ENCODE measurements around the gene PLD1. TPM values are rescaled to one million over a fixed set of nuclear protein-coding genes. Genes with fewer than 3 reads are reported as not detected.
"Not testable (repeated sequence)": the region's sequence is repeated elsewhere in the genome, so short reads cannot be mapped to it uniquely, and the experiment has no call there.

The PLD1 gene
- polyA plus RNA-seq, 4 donors: 9.6 to 13.2 (median 11.2) TPM

DNA sequence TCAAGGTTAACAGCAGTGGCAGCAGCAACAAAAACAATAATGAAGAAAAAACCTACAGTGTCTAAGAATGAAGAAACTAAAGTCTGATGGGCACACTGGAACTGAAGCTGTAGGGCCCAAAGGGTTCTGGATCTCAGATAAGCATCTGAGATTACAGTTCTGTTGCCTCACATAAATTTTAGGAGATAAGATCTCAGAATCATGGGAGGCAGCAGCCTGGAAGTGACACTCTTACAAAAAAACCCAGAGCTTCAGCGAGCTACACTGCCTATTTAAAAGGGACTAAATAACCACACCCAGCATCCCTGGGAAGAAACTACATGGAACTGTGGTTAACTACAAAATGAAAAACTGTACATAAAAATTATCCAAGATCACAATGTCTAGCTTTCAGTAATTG lies 61.2 kb downstream of the PLD1 start:
- no peak for DNase-seq (ENCODE audit: low read depth in 4 of 4, low spot score in 2 of 4)

DNA sequence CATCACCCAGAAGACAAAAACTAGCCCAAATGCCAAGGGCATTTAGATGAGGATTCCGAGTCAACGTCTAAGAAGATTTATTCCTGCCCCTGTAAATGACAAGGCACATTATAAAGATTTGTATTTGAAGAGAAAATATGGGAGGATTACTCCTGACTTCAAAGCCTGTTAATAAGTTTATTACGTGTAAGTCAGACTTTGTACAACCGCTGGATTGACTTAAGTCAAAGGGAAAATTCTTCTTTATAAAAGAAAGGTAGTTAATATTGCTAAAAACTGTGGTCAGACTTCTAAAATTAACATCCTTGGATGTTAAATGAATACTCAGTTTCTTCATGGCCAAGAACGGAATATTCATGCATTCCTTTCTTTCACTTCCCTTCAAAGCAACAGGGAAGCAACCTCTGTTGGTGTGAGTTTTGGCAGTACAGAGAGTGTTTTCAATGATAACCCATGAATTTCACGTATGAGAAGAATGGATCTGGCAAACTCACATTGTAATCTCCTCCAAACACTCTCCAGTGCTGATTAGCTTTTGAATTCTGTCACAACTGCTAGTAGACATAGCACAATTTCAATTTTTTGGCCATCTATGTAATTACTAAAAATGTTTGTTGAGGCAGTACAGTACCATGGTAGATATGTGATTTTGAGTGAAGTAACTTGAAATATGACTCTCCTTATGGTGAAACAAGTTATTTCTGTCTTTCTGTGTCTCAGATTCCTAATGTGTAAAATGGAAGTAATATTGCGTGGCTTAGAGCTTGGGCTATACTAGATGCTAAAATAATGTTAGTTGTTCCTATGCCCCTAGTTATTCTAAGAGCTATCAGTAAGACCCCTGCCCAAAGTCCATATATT lies 62.0 kb downstream of the PLD1 start:
- DNase-seq (ENCODE audit: low read depth in 4 of 4, low spot score in 2 of 4): no peak

DNA sequence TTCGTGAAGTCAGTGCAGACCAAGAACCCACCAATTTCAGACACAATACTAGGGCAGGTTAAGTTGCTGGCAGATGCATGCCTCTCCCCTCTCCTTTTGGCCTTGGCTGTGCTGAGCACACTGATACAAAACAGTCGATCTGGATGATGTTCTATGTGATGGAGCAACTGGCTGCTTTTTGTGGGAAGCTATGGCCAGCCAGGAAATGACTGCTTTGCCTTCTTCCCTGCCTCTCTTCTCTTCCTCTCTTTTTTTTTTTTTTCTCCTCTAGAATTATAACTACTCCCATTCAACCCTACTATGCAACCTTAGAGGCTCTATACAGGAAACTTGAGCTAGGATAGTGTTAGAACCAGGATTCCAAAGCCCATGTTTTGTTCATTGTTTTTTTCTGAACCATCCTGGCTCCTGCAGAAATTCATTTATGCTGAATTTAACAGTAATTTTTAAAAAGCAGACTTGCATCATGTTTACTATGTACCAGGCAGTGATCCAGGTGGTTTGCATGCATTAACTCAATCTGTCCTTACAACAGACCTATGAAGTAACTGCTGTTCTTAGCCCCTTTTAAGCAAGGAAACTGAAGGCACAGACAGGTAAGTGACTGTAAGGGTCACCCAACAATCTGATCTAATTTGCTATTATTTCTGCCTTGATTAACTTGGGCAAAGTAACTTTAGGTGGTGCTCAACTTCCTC lies 62.9 kb downstream of the PLD1 start:
- DNase-seq (ENCODE audit: low read depth in 4 of 4, low spot score in 2 of 4): no peak

DNA sequence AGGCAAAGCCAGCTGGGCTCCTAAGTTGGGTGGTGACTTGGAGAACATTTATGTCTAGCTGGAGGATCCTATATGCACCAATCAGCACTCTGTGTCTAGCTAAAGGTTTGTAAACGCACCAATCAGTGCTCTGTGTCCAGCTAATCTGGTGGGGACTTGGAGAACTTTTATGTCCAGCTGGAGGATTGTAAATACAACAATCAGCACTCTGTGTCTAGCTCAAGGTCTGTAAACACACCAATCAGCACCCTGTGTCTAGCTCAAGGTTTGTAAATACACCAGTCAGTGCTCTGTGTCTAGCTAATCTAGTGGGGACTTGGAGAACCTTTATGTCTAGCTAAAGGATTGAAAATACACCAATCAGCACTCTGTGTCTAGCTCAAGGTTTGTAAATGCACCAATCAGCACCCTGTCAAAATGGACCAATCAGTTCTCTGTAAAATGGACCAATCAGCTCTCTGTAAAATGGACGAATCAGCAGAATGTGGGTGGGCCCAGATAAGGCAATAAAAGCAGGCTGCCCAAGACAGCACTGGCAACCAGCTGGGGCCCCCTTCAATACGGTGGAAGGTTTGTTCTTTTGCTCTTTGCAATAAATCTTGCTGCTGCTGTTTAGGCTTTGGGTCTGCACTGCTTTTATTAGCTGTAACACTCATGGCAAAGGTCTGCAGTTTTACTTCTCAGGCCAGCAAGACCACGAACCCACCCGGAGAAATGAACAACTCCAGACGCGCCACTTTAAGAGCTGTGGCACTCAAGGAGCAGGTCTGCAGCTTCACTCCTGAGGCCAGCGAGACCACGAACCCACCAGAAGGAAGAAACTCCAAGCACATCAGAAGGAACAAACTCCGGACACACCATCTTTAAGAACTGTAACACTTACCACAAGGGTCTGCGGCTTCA lies 63.7 kb downstream of the PLD1 start:
- not testable (repeated sequence) for DNase-seq (ENCODE audit: low read depth in 4 of 4, low spot score in 2 of 4)

DNA sequence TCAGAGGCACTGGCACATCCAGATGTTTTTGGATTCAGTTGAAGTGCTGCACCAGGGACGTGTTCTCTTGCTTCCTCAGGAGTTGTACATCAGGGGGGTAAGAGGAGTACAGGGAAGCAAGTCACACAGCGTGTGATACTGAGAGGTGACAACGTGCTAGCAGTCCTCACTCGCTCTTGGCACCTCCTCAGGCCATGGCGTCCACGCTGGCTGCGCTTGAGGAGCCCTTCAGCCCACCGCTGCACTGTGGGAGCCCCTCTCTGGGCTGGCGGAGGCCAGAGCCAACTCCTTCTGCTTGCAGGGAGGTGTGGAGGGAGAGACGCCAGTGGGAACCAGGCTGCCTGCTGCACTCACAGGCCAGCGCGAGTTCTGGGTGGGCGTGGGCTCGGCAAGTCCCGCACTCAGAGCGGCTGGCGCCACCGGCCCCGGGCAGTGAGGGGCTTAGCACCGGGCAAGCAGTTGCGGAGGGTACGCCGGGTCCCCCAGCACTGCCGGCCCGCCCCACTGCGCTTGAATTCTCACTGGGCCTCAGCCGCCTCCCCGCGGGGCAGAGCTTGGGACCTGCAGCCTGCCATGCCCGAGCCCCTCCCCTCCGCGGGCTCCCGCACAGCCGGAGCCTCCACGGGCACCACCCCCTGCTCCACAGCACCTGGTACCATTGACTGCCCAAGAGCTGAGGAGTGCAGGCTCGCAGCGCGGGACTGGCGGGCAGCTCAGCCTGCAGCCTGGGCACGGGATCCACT lies 64.5 kb downstream of the PLD1 start:
- DNase-seq (ENCODE audit: low read depth in 4 of 4, low spot score in 2 of 4): no peak

DNA sequence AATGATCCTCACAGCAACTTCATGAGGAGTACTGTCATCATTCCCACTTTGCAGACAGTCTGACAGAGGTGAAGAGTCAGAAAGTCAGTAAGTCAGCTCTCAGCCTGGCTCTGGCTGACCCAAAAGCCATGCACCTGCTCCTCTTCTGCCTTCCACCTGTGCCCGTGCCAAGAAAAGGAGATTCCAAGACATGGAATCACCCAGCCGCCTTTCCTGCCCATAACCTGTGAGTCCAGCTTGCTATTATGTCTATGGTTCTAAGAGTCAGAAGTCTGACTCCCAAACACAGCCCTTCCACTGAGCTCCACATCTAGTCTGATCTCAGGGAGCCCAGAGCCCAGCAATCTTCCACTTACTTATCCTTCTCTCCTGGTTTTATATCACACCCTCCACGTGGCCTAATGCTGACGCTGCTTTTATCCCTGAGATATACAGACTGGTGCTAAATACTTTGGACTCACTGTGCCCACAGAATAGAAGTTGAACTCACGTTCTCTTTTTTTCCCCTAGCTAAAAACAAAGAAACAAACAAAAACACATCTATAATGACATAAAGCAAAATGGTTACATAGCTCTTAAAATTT lies 66.0 kb downstream of the PLD1 start:
- DNase-seq (ENCODE audit: low read depth in 4 of 4, low spot score in 2 of 4): no peak

DNA sequence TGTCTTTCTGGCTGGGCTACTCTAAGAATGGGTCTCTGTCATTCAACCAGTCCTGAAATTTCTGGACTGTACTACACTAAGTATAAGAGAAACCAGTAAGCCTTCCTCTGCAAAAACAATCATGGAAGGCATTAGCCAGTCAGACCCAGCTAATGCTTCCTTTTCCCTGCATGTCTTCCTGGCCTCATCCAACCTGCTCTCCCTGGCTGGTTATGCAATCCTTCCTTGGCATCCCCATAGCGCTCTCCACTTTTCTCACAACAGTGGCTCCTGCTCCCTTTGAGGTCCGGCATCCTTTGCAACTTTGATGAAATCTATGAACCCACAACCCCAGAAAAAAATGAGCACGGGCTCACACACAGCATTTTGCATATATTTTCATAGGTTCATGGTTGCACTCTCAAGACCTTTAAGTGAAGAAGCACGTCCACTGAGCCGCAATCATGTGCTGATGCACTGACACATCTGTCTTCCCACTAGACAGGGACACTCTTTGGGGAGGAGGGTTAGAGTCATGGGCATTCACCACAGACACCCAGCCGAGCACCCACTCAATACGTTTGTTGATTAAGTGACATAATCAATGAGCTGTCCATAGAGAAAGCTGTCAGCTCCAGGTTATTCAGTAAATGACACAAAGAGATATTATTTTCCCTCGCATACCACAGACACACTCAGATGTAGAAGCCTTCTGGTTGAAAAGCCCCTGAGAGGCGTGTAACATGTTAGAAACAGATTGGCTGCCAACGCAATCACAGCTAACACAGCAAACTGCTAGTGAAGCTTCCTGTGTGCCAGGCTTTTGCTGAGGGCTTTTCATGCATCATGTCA lies 66.7 kb downstream of the PLD1 start:
- no peak for DNase-seq (ENCODE audit: low read depth in 4 of 4, low spot score in 2 of 4)

DNA sequence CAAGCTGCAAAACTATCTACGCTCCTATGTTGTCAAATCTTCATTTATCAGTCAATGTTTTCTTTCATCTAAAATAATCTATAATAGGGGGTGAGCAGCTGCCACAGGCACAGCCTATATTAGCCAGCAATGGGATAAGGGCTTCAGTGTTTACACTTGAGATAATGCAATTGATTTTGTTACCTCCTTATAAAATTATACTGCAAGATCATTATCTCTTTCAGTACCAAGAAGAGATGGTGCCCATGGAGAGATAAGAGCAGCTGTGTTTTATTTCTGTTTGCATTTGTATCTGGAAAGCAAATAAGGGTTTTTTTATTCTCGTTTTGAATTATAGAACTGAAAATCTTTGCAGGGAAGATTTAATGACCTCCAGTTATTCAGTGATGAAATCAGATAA lies 68.9 kb downstream of the PLD1 start:
- no peak for DNase-seq (ENCODE audit: low read depth in 4 of 4, low spot score in 2 of 4)

DNA sequence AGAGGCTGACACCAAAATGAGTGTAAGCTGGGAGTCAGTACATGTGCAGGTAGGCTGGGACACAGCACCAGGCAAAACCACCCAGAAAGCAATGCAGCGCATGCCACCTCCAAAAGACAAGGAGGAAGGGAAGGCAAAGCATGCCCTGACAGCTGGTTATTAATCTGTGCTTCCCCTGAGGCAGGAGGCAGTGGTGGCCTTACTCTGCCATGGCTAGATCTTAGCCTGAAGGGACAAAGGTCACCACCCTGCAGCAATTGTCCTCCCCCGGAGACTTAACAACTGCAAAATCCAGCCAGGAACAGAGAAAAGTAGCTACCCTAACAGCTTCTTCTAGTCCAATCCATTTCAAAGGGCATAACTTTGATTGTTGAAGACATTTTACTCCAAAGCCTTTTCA lies 73.7 kb downstream of the PLD1 start:
- no peak for DNase-seq (ENCODE audit: low read depth in 4 of 4, low spot score in 2 of 4)

DNA sequence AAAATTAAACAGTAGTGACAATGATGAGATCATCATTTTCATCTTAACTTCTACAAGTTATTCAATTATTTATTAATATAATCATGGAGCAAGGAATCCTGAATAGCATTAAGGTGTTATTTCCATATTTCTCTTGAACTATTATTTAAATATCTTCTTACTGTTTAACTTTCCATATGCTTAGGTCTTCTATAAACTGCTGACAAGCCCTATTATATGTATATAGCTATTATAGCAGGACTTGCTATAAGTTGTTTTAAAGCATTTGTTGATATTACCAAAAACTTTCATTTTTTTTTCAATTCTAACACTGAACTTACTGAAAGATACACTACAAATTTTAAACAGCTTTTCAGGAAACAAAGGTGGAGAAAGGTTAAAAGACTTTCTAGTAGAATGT lies 76.7 kb downstream of the PLD1 start:
- no peak for DNase-seq (ENCODE audit: low read depth in 4 of 4, low spot score in 2 of 4)

DNA sequence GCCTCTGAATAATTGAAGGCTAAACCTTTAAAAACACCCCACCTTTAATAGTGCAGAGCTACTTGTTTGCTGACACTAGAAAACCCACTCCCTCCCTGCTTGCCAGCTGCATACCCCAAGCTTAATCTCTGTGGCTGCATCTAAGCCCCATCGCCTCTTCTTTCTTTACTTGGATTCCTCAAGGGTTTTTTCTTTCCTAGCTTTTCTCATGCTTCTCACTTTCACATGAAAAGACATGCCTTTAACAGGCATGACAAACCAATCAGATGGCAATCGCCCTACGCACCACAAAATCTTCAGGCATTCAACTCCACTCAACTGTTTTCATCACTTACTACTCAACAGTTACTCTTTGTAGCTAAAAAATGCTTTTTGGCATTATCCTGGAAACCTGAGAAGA lies 77.5 kb downstream of the PLD1 start:
- DNase-seq (ENCODE audit: low read depth in 4 of 4, low spot score in 2 of 4): no peak

DNA sequence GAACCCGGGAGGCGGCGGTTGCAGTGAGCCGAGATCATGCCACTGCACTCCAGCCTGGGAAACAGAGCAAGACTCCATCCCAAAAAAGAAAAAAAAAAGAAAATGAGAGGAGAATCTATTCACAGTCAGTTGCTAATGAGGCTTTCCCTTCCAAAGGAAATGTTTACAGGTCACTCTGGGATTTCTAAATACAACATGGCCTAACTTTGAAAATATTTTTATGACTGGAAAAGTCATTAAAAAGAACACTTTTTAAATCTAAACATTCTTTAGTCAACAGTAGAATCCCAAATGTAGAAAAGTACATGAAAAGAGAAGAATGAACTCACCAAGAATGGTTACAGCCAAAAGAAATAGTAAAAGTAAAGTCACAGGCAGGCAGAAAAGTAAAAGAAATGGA lies 78.6 kb downstream of the PLD1 start:
- no peak for DNase-seq (ENCODE audit: low read depth in 4 of 4, low spot score in 2 of 4)

DNA sequence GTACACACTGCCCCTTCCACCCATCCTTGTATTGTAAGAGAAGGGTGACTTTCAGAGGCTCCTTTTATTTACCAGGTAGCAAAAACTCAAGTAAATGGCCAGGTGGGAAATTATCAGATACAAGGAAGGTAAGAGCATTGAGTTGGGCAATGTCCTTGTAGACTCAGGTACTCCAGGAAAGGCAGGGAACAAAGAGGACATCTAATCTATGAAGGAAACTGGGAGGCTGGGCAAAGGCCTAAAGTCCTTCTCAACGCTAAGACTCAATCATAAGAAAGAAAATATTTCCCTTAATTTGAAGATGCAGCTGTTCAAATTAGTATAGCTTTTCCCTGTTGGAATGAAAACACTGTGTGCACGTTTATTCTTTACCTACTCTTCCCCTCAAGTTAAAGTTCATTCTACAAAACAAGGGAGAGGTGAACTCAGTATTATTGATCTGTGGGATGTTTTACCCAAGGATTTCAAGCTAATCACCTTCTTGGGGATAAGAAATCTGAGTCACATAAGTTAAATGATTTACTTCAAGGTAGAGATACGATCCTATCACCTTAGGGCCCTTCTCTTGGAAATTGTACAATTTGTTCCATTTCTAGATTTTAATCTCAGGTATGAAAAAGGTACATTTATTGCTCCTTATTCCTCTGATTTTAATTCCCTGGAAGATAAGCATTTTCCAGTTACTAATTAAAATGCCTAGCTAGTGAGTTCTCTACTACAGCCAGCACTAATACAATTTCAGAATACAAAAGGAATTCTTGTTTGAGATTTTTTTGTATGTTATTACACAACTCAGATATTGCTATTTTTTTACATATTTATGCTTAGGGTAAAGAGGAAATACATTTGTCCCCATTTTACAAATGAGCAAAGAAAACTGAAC lies 80.6 kb downstream of the PLD1 start:
- no peak for DNase-seq (ENCODE audit: low read depth in 4 of 4, low spot score in 2 of 4)

DNA sequence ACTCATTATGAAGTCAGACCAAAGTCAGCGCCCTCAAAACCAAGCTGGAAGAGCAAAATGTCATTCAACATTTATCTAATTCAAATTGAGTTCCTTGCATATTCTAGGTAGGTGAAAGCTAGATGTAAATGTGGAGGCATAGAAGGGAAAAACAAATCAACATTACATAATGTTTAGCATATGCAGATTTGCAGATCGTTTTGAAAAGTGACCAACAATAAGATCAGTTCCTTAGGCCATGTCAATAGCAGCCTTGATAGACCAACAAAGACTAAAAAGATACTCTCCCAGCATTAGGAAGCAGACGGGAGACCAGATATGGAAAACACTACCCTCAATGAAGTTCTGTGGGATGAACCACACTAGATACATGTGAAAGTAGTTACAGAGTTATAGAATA lies 83.0 kb downstream of the PLD1 start:
- no peak for DNase-seq (ENCODE audit: low read depth in 4 of 4, low spot score in 2 of 4)

DNA sequence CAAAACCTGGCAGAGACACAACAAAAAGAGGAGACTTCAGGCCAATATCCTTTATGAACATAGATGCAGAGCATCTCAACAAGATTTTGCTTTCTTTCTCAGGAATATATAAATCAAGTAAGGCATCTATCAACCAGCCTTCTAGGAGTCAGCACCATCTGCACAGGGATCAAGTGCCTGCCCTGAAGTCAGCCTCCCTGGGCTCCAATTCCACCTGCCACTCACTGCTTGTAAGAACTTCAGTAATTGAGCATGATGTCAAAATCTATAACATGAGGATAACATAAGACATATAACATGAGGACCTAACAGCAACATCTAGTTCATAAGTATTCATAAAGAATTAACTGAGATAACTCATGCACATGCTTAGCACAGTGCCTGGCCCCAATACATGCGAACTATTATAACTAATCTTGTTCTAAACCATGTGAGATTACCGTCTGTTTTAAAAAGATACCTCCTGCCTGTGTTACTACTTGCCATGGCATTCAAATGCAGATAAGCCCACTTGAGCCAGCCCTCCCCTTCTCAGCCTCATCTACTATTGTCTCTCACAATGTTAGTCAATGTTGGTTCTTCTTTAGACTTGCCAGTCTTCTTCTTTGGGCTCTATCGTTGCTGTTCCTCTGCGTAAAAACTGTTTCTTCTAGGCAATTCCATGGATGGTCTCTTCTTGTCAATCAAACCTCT lies 91.6 kb downstream of the PLD1 start:
- no peak for DNase-seq (ENCODE audit: low read depth in 4 of 4, low spot score in 2 of 4)

DNA sequence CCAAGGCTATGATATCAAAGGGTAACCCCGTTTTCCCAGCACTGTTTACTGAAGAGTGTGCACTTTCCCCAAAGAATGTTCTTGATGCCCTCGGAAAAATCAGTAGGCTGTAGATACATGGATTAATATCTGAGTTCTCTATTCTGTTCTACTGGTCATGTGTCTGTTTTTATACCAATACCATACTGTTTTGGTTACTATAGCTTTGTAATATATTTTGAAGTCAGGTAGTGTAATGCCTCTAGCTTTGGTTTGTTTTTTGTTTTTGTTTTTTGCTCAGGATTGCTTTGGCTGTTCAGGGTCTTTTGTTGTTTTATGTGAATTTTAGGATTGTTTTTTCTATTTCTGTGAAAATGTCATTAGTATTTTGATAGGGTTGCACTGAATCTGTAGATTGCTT lies 95.1 kb downstream of the PLD1 start:
- DNase-seq (ENCODE audit: low read depth in 4 of 4, low spot score in 2 of 4): no peak

DNA sequence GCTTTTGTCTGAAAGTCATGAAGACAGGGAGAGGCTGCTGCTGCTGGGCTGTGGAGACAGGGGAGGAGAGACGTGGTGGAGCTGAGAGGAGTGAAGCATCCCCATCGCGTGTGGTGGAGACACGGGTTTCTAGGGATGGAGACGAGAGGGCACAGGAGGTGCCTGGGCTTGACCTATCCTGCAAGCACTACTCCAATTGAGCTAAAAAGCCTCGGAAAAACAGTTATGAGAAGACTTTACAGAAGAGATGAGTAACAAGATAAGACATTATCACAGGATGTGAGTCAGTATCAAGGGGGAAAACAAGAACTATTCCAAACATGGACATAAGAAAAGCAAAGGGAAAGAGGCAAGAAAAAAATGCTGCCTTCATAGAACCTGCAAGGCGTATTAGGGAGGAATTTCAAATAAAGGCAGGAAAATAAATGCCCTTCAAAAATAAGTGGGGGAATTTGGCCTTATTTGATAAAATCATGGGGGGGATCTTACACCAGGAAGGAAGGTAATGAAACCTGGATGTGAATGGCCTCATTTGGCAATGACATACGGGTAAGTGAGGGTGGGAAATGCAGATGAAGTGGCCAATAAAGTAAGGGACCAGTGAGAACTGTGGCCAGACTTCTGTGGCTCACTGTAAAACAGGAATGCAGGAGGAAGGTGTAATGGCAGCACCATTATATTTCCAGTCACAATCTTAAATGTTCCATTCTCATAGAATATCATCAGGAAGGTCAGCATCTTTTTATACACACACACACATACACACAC lies 97.9 kb downstream of the PLD1 start:
- DNase-seq (ENCODE audit: low read depth in 4 of 4, low spot score in 2 of 4): no peak
